CD14-positive monocyte (primary cell): ENCODE data around the gene ANKRD13B. TPM values are rescaled to one million over a fixed set of nuclear protein-coding genes. Genes with fewer than 3 reads are reported as not detected.
A peak's percentile ranks its signal among the peaks of the same experiment; 100 is the strongest.

Experiments
- DNase-seq, 3 donors: peaks; one replicate each; pipeline ENCODE4 v3.0.0-alpha.2; 2011 to 2022
- H2AFZ ChIP-seq: 2 replicates; pipeline ENCODE4 v1.6.0; 2012; ENCODE audit warnings: mild to moderate bottlenecking, low read depth, low read length, inconsistent platforms; ENCODE audit not compliant: insufficient read depth, poor library complexity, severe bottlenecking
- H3K27ac ChIP-seq, 2 donors: 1 replicate in 1 of 2; 2 replicates in 1 of 2; pipeline ENCODE4 v1.5.1; 2012 to 2013; ENCODE audit warnings: low read length in 2 of 2, control low read depth in 1 of 2, inconsistent platforms in 1 of 2, low read depth in 1 of 2, mild to moderate bottlenecking in 1 of 2
- H3K27me3 ChIP-seq, 2 donors: one replicate each; pipeline versions ENCODE4 v1.6.0 to v1.6.1; 2011 to 2013; ENCODE audit warnings: low read length in 2 of 2; ENCODE audit not compliant: control insufficient read depth in 2 of 2, insufficient read depth in 2 of 2
- H3K36me3 ChIP-seq, 2 donors: replicated peaks in 1 of 2; 1 replicate in 1 of 2; 2 replicates in 1 of 2; pipeline versions ENCODE4 v1.5.1 to v1.6.1; 2012 to 2013; ENCODE audit warnings: low read length in 2 of 2, control low read depth in 1 of 2, inconsistent platforms in 1 of 2, mild to moderate bottlenecking in 1 of 2; ENCODE audit not compliant: insufficient read depth in 2 of 2, control insufficient read depth in 1 of 2
- H3K4me1 ChIP-seq, 2 donors: 1 replicate in 1 of 2; 2 replicates in 1 of 2; pipeline versions ENCODE4 v1.5.1 to v1.6.1; 2012 to 2013; ENCODE audit warnings: low read length in 2 of 2, control low read depth in 1 of 2, inconsistent platforms in 1 of 2, mild to moderate bottlenecking in 1 of 2, moderate library complexity in 1 of 2; ENCODE audit not compliant: insufficient read depth in 2 of 2, control insufficient read depth in 1 of 2
- H3K4me2 ChIP-seq: replicated peaks from 2 replicates; pipeline ENCODE3; 2012; ENCODE audit warnings: low read length, moderate library complexity, mild to moderate bottlenecking; ENCODE audit not compliant: poor library complexity, severe bottlenecking; ENCODE audit errors: extremely low read depth
- H3K4me3 ChIP-seq, 3 experiments: fragments of 200-600 bp in 1 of 3; sonication (generic) in 1 of 3; replicated peaks in 1 of 3; 1 replicate in 2 of 3; 2 replicates in 1 of 3; pipeline ENCODE4 v1.5.1; 2011 to 2013; ENCODE audit warnings: low read length in 3 of 3, mild to moderate bottlenecking in 3 of 3, control low read depth in 2 of 3, low read depth in 2 of 3, inconsistent platforms in 1 of 3, moderate library complexity in 1 of 3
- H3K79me2 ChIP-seq: 2 replicates; pipeline ENCODE4 v1.6.0; 2012; ENCODE audit warnings: mild to moderate bottlenecking, control low read depth, inconsistent platforms, low read length, moderate library complexity; ENCODE audit not compliant: insufficient read depth
- H3K9ac ChIP-seq: 2 replicates; pipeline ENCODE4 v1.6.0; 2017; ENCODE audit warnings: low read length, mild to moderate bottlenecking; ENCODE audit not compliant: insufficient read depth, poor library complexity, severe bottlenecking
- H3K9me3 ChIP-seq, 2 donors: replicated peaks in 1 of 2; 1 replicate in 1 of 2; 2 replicates in 1 of 2; pipeline versions ENCODE4 v1.5.1 to v1.6.1; 2012 to 2013; ENCODE audit warnings: low read length in 2 of 2, control low read depth in 1 of 2; ENCODE audit not compliant: control insufficient read depth in 1 of 2, insufficient read depth in 1 of 2
- H4K20me1 ChIP-seq: 2 replicates; pipeline ENCODE4 v1.6.0; 2012; ENCODE audit warnings: mild to moderate bottlenecking, low read length, control low read depth, moderate library complexity; ENCODE audit not compliant: insufficient read depth
- H3K27ac Mint-ChIP-seq, 7 donors: one replicate each; pipeline ENCODE4 v1.8.0; 2020; ENCODE audit warnings: mild to moderate bottlenecking in 7 of 7, mixed read lengths in 7 of 7, moderate library complexity in 6 of 7, inconsistent platforms in 2 of 7
- H3K27me3 Mint-ChIP-seq, 3 donors: one replicate each; pipeline ENCODE4 v1.8.0; 2021 to 2022; ENCODE audit warnings: low read depth in 3 of 3, mild to moderate bottlenecking in 3 of 3, mixed read lengths in 3 of 3, moderate library complexity in 3 of 3, inconsistent platforms in 1 of 3
- H3K36me3 Mint-ChIP-seq, 2 donors: one replicate each; pipeline ENCODE4 v1.8.0; 2020; ENCODE audit warnings: mixed read lengths in 2 of 2, inconsistent platforms in 1 of 2, mild to moderate bottlenecking in 1 of 2
- H3K4me1 Mint-ChIP-seq: one replicate; pipeline ENCODE4 v1.8.0; 2020; ENCODE audit warnings: mild to moderate bottlenecking, mixed read lengths
- H3K4me3 Mint-ChIP-seq, 2 donors: one replicate each; pipeline ENCODE4 v1.8.0; 2020; ENCODE audit warnings: mild to moderate bottlenecking in 2 of 2, mixed read lengths in 2 of 2, moderate library complexity in 1 of 2
- H3K9me3 Mint-ChIP-seq, 7 donors: one replicate each; pipeline ENCODE4 v1.8.0; 2020 to 2022; ENCODE audit warnings: mixed read lengths in 7 of 7, mild to moderate bottlenecking in 6 of 7, moderate library complexity in 6 of 7, inconsistent platforms in 2 of 7
- CTCF ChIP-seq: fragments of 200-600 bp; IDR thresholded peaks from one replicate; pipeline ENCODE4 v1.8.0; 2022; ENCODE audit warnings: antibody characterized with exemption, mild to moderate bottlenecking
- WGBS: methylation state at CpG from one replicate; pipeline ENCODE4 v1.1.5; 2013; ENCODE audit warnings: missing lambda C conversion rate; ENCODE audit not compliant: insufficient coverage; 5-methylcytosine and 5-hydroxymethylcytosine counted together
- intact Hi-C, 2 donors: fragments of 100-400 bp; cut with micrococcal nuclease; formaldehyde crosslinking; loops; one replicate each; pipeline versions ENCODE4 v1.15.0 to v1.15.1; 2023
- polyA plus RNA-seq, 3 donors: library from polyadenylated mRNA; depleted of rRNA in 1 of 3; unstranded in 2 of 3; stranded (reverse) in 1 of 3; fragments of 300-500 nt in 2 of 3; fragments of >200 nt in 1 of 3; fragmentation: Illumina TruSeq in 2 of 3; gene quantifications; 1 replicate in 2 of 3; 2 replicates in 1 of 3; pipeline ENCODE4 v1.2.3, GENCODE V29; 2012 to 2021

The ANKRD13B gene
- polyA plus RNA-seq, 3 donors, result 0.37 TPM; not detected in 2

DNA sequence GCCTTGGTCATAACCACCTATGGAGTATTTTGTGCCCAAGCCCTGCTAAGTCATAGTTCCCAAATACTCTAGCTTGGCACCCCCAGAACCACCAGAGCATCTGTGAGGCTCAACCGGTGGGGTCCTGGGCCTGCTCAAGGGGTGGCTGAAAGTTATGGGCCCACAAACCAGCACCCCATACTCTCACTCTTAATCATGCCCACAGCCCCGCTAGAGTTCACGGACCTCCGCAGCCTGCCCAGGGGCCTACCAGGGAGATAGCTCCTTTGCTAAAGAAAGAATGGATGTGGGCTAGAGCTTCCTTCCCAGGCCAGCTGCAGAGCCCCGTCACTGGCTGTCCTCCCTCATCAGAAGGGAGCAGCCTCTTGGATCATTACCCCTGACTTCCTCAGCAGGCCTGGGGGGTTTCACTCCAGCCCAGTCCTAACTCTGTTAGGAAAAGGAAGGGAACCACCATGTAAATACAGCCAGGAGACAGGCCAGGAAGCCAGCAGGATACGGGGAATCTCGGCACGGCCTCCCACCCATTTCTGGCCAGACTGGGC is 4.8 kb upstream of the ANKRD13B start:
- Mint-ChIP-seq H3K9me3 (peaks cover 0 to 3% (median 0%) of the 10 kb centered on the region in 7 donors), H3K4me3 (peak overlapping the region; percentile 91 to 93), H3K27ac (peak overlapping the region in 6 of 7 donors; percentile 46 to 86 (median 70)), H3K4me1 (peaks cover 81% of the 10 kb centered on the region), H3K27me3 (peaks cover 10 to 24% (median 15%) of the 10 kb centered on the region in 3 donors), H3K36me3 (peaks cover 2 to 8% of the 10 kb centered on the region in 2 donors)
- no peak for DNase-seq
- Histone ChIP-seq H2AFZ (peak overlapping the region; percentile 52), H3K79me2 (peaks cover 59% of the 10 kb centered on the region), H3K9me3 (no peaks in the 10 kb centered on the region), H3K4me3 (peak overlapping the region; percentile 68 to 79 (median 73)), H3K36me3 (peaks cover 0 to 5% of the 10 kb centered on the region in 2 donors), H4K20me1 (peaks cover 57% of the 10 kb centered on the region), H3K9ac (peak overlapping the region; percentile 46), H3K27me3 (peaks cover 0 to 15% of the 10 kb centered on the region in 2 donors), H3K4me2 (peak overlapping the region; percentile 82), H3K4me1 (peaks cover 81 to 85% of the 10 kb centered on the region in 2 donors), H3K27ac (peak overlapping the region; percentile 20 to 38)
- intact Hi-C loops, result loop anchor here (2.0 to 10.0 kb wide), 2 partner anchors 27 to 337 kb away; no protein-coding TSS in a partner anchor
- TF ChIP-seq CTCF, result no peak
- WGBS, result 10% methylated on average over 3 of the region's 8 CpGs

DNA sequence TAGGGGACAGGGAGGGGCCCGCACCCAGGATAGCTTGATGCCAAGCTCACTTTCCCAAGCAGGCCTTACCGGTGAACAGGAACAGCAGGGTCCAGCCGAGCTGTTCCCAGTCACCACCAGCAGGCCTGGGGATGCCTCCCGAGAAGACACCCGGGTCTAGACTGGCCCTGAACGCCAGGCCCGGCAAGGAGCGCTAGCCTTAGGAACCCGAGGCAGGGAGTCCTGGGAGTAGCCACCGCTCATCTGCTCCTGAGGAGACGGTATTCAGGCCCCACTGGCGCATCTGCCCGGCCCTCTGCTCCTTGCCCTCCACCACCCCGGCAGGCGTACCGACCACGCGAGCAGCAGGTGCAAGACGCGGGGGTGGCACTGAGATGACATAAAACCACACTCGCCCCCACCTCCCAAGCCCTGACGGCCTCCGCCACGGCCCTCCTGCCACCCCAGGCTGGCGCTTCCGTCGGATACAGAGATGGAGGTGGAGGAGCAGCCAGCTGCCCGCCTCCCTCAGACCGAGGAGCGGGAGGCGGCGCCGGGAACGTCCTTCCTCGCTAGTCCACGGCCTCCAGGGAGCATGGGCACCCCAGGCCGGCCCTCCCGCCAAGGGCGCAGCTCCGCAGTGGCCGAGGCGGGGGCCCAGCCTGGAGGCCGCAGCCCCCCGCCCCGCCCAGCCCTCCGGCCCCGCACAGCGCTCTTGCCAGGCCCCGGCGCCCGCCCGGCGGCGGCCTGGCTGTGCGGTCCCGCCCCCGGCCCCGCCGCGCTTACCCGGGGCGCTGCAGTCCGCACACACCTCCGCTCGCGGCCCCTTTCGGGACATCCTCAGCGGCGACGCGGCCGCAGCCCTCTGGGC is 4.1 kb upstream of the ANKRD13B start:
- H3K4me3 ChIP-seq, result peak overlapping the region; percentile 68 to 79 (median 73)
- peaks cover 83 to 88% of the 10 kb centered on the region in 2 donors for H3K4me1 ChIP-seq
- Mint-ChIP-seq H3K27me3 (peaks cover 11 to 29% (median 17%) of the 10 kb centered on the region in 3 donors), H3K27ac (peak overlapping the region in 6 of 7 donors; percentile 40 to 86 (median 48)), H3K9me3 (peaks cover 0 to 3% (median 0%) of the 10 kb centered on the region in 7 donors), H3K4me3 (peak overlapping the region; percentile 91 to 93), H3K4me1 (peaks cover 82% of the 10 kb centered on the region), H3K36me3 (peaks cover 0 to 1% of the 10 kb centered on the region in 2 donors)
- no peak for DNase-seq
- H3K4me2 ChIP-seq, result peak overlapping the region; percentile 82
- H3K27me3 ChIP-seq, result peaks cover 0 to 17% of the 10 kb centered on the region in 2 donors
- peak overlapping the region; percentile 46 for H3K9ac ChIP-seq
- peaks cover 50% of the 10 kb centered on the region for H4K20me1 ChIP-seq
- H2AFZ ChIP-seq, result peak overlapping the region; percentile 52
- no peaks in the 10 kb centered on the region for H3K36me3 ChIP-seq
- H3K9me3 ChIP-seq, result no peaks in the 10 kb centered on the region
- intact Hi-C loops, result loop anchor here (1.0 to 10.0 kb wide), 3 partner anchors 26 to 336 kb away; no protein-coding TSS in a partner anchor
- no peak for TF ChIP-seq CTCF
- H3K79me2 ChIP-seq, result peaks cover 52% of the 10 kb centered on the region
- under 1% methylated on average over 61 of the region's 72 CpGs for WGBS
- peak overlapping the region; percentile 20 to 38 for H3K27ac ChIP-seq
